ENCODE results near the gene HSD3B1.

HSD3B1 gene

GRCh38 chr1:119506941-119507340 is at the start of gene HSD3B1:
Gene HSD3B1 (plus strand): TSS chr1:119507210. CDS start chr1:119507477, 267 bp downstream.
- DNase-seq, result no peak

GRCh38 chr1:119462964-119463363 is 44.0 kb upstream of the HSD3B1 start:
- DNase-seq, result no peak

- no peak for DNase-seq
Measured at GRCh38 chr1:119463569-119463968, 43.4 kb upstream of the HSD3B1 start.

- DNase-seq, result no peak
Measured at GRCh38 chr1:119466445-119466844, 40.6 kb upstream of the HSD3B1 start.

- DNase-seq, result no peak
Measured at GRCh38 chr1:119467219-119467618, 39.8 kb upstream of the HSD3B1 start.

- no peak for DNase-seq
Measured at GRCh38 chr1:119467857-119468668, 38.9 kb upstream of the HSD3B1 start.

GRCh38 chr1:119469741-119470140 is 37.3 kb upstream of the HSD3B1 start:
- DNase-seq, result no peak

GRCh38 chr1:119470377-119470776 is 36.6 kb upstream of the HSD3B1 start:
- no peak for DNase-seq

- no peak for DNase-seq
Measured at GRCh38 chr1:119470958-119471357, 36.1 kb upstream of the HSD3B1 start.

- DNase-seq, result no peak
Measured at GRCh38 chr1:119471566-119471965, 35.4 kb upstream of the HSD3B1 start.

- no peak for DNase-seq
Measured at GRCh38 chr1:119472080-119472818, 34.8 kb upstream of the HSD3B1 start.

GRCh38 chr1:119472819-119473175 is 34.2 kb upstream of the HSD3B1 start:
- DNase-seq, result no peak

GRCh38 chr1:119475866-119476439 is 31.1 kb upstream of the HSD3B1 start:
- DNase-seq, result peak; percentile 61

- DNase-seq, result no peak
Measured at GRCh38 chr1:119477710-119478109, 29.3 kb upstream of the HSD3B1 start.

GRCh38 chr1:119480175-119480574 is 26.8 kb upstream of the HSD3B1 start:
- DNase-seq, result no peak

- no peak for DNase-seq
Measured at GRCh38 chr1:119481951-119482350, 25.1 kb upstream of the HSD3B1 start.

GRCh38 chr1:119482517-119483425 is 24.2 kb upstream of the HSD3B1 start:
- DNase-seq, result no peak

- DNase-seq, result no peak
Measured at GRCh38 chr1:119483441-119484200, 23.4 kb upstream of the HSD3B1 start.

GRCh38 chr1:119485201-119485600 is 21.8 kb upstream of the HSD3B1 start:
- DNase-seq, result no peak

- DNase-seq, result no peak
Measured at GRCh38 chr1:119488216-119488615, 18.8 kb upstream of the HSD3B1 start.

GRCh38 chr1:119489201-119489600 is 17.8 kb upstream of the HSD3B1 start:
- no peak for DNase-seq

GRCh38 chr1:119490925-119491324 is 16.1 kb upstream of the HSD3B1 start:
- no peak for DNase-seq

All from activated CD8-positive, alpha-beta memory T cell treated with anti-CD3 and anti-CD28 coated beads, Interleukin-2, amount 50 U/mL, for 48 hours (primary cell).